Hepatocyte (in vitro differentiated cells): Measurements from ENCODE around the gene ADGRF1. TPM values are rescaled to one million over a fixed set of nuclear protein-coding genes. Genes with fewer than 3 reads are reported as not detected.

Experiments used
- DNase-seq: peaks from one replicate; pipeline ENCODE4 v3.0.0-alpha.2; 2016; ENCODE audit warnings: low spot score
- H2AFZ ChIP-seq: fragments of 200-600 bp; sonication (generic); 2 replicates; pipeline ENCODE4 v1.6.0; 2016; ENCODE audit warnings: antibody characterized with exemption, mild to moderate bottlenecking
- H3K27ac ChIP-seq: fragments of 200-600 bp; sonication (generic); 2 replicates; pipeline ENCODE4 v1.5.1; 2016; ENCODE audit warnings: mild to moderate bottlenecking
- H3K27me3 ChIP-seq: fragments of 200-600 bp; sonication (generic); 2 replicates; pipeline ENCODE4 v1.6.1; 2016
- H3K36me3 ChIP-seq: fragments of 200-600 bp; sonication (generic); replicated peaks from 2 replicates; pipeline ENCODE4 v1.5.1; 2016; ENCODE audit warnings: low read depth; ENCODE audit not compliant: insufficient read depth
- H3K4me1 ChIP-seq: fragments of 200-600 bp; sonication (generic); 2 replicates; pipeline ENCODE4 v1.5.1; 2016; ENCODE audit warnings: mild to moderate bottlenecking, moderate library complexity; ENCODE audit not compliant: insufficient read depth
- H3K4me2 ChIP-seq: fragments of 200-600 bp; sonication (generic); 2 replicates; pipeline ENCODE4 v1.6.0; 2016
- H3K4me3 ChIP-seq: fragments of 200-600 bp; sonication (generic); 2 replicates; pipeline ENCODE4 v1.5.1; 2016; ENCODE audit warnings: mild to moderate bottlenecking
- H3K79me2 ChIP-seq: fragments of 200-600 bp; sonication (generic); 2 replicates; pipeline ENCODE4 v1.6.0; 2017; ENCODE audit warnings: mild to moderate bottlenecking
- H3K9me2 ChIP-seq: fragments of 200-600 bp; sonication (generic); replicated peaks from 2 replicates; pipeline ENCODE4 v1.6.0; 2017; ENCODE audit warnings: mild to moderate bottlenecking; ENCODE audit not compliant: insufficient read depth
- H3K9me3 ChIP-seq: fragments of 200-600 bp; sonication (generic); 2 replicates; pipeline ENCODE4 v1.5.1; 2016; ENCODE audit warnings: low read depth, mild to moderate bottlenecking
- H4K20me1 ChIP-seq: fragments of 200-600 bp; sonication (generic); 2 replicates; pipeline ENCODE4 v1.6.0; 2016; ENCODE audit warnings: mild to moderate bottlenecking; ENCODE audit not compliant: insufficient read depth, poor library complexity, severe bottlenecking
- CTCF ChIP-seq: fragments of 200-600 bp; sonication (generic); IDR thresholded peaks from 2 replicates; pipeline ENCODE4 v1.5.1; 2016; ENCODE audit warnings: antibody characterized with exemption, mild to moderate bottlenecking; ENCODE audit not compliant: poor library complexity
- EZH2 ChIP-seq: fragments of 200-600 bp; sonication (generic); IDR thresholded peaks from 2 replicates; pipeline ENCODE4 v1.6.1; 2016; ENCODE audit warnings: antibody characterized with exemption, mild to moderate bottlenecking, borderline replicate concordance
- EZH2phosphoT487 ChIP-seq: fragments of 200-600 bp; sonication (generic); IDR thresholded peaks from one replicate; pipeline ENCODE4 v1.6.1; 2018; ENCODE audit warnings: antibody characterized with exemption, mild to moderate bottlenecking, low read depth, moderate library complexity; ENCODE audit not compliant: unreplicated experiment, severe bottlenecking
- WGBS: methylation state at CpG from one replicate; pipeline ENCODE4 v1.1.6; 2016; ENCODE audit warnings: low lambda C conversion rate; ENCODE audit errors: missing lambda C conversion rate; 5-methylcytosine and 5-hydroxymethylcytosine counted together
- polyA plus RNA-seq: library from polyadenylated mRNA; unstranded; fragments of >200 nt; fragmentation: Nextera tagmentation; extraction: Ambion mirVana; gene quantifications from 2 replicates; pipeline ENCODE4 v1.2.1, GENCODE V29; 2016
- total RNA-seq: library from RNA; depleted of rRNA; stranded (reverse); fragments of >200 nt; gene quantifications from 2 replicates; pipeline ENCODE4 v1.2.3, GENCODE V29; 2014

Gene ADGRF1
- total and polyA plus RNA-seq, 2 experiments from 2014 or later = 1.7 to 2.8 TPM

- Histone ChIP-seq H3K4me1 (peaks cover 5% of the 10 kb centered on the region), H4K20me1 (no peaks in the 10 kb centered on the region), H3K4me2 (no peak overlapping the region), H3K27me3 (no peaks in the 10 kb centered on the region), H2AFZ (no peak overlapping the region), H3K4me3 (no peak overlapping the region), H3K27ac (no peak overlapping the region), H3K36me3 (no peaks in the 10 kb centered on the region), H3K79me2 (no peaks in the 10 kb centered on the region), H3K9me2 (no peaks in the 10 kb centered on the region), H3K9me3 (no peaks in the 10 kb centered on the region)
- no peak for TF ChIP-seq EZH2
- no peak for TF ChIP-seq CTCF
- no peak for TF ChIP-seq EZH2phosphoT487
- DNase-seq = no peak
- WGBS = 52% methylated on average over 1 of the region's 1 CpG
Observed at GRCh38 chr6:47071681-47072080, 29.5 kb upstream of the ADGRF1 start.

- Histone ChIP-seq H2AFZ (no peak overlapping the region), H3K4me3 (no peak overlapping the region), H3K36me3 (no peaks in the 10 kb centered on the region), H3K27me3 (no peaks in the 10 kb centered on the region), H3K9me3 (no peaks in the 10 kb centered on the region), H4K20me1 (no peaks in the 10 kb centered on the region), H3K4me1 (no peaks in the 10 kb centered on the region), H3K9me2 (no peaks in the 10 kb centered on the region), H3K27ac (no peak overlapping the region), H3K4me2 (no peak overlapping the region), H3K79me2 (no peaks in the 10 kb centered on the region)
- no peak for DNase-seq
- TF ChIP-seq CTCF (no peak), EZH2 (no peak), EZH2phosphoT487 (no peak)
- WGBS = 99% methylated on average over 3 of the region's 3 CpGs
Observed at GRCh38 chr6:47070461-47070860, 28.3 kb upstream of the ADGRF1 start.

- Histone ChIP-seq H4K20me1 (no peaks in the 10 kb centered on the region), H3K36me3 (no peaks in the 10 kb centered on the region), H3K27me3 (no peaks in the 10 kb centered on the region), H3K4me1 (no peaks in the 10 kb centered on the region), H3K79me2 (no peaks in the 10 kb centered on the region), H2AFZ (no peak overlapping the region), H3K9me3 (no peaks in the 10 kb centered on the region), H3K9me2 (no peaks in the 10 kb centered on the region), H3K4me2 (no peak overlapping the region), H3K4me3 (no peak overlapping the region), H3K27ac (no peak overlapping the region)
- no peak for DNase-seq
- TF ChIP-seq EZH2phosphoT487 = no peak
- TF ChIP-seq EZH2 = no peak
- no peak for TF ChIP-seq CTCF
- WGBS = 93% methylated on average over 2 of the region's 2 CpGs
Observed at GRCh38 chr6:47069156-47069555, 27.0 kb upstream of the ADGRF1 start.

GRCh38 chr6:47066418-47066817, 24.3 kb upstream of the ADGRF1 start:
- Histone ChIP-seq H3K4me2 (no peak overlapping the region), H3K36me3 (no peaks in the 10 kb centered on the region), H3K9me3 (no peaks in the 10 kb centered on the region), H3K27ac (no peak overlapping the region), H3K4me3 (no peak overlapping the region), H3K79me2 (no peaks in the 10 kb centered on the region), H3K27me3 (no peaks in the 10 kb centered on the region), H3K4me1 (no peaks in the 10 kb centered on the region), H2AFZ (no peak overlapping the region), H3K9me2 (no peaks in the 10 kb centered on the region), H4K20me1 (no peaks in the 10 kb centered on the region)
- TF ChIP-seq EZH2phosphoT487 = no peak
- no peak for TF ChIP-seq EZH2
- no peak for TF ChIP-seq CTCF
- no peak for DNase-seq
- 100% methylated on average over 1 of the region's 1 CpG for WGBS
